Activated gamma-delta T cell (primary cell): ENCODE measurements around the gene IMP4.
A peak's percentile ranks its signal among the peaks of the same experiment; 100 is the strongest.

Source experiments
- DNase-seq: peaks from one replicate; lab custom pipeline; 2025; lab: John Stamatoyannopoulos, UW

Gene IMP4

DNA sequence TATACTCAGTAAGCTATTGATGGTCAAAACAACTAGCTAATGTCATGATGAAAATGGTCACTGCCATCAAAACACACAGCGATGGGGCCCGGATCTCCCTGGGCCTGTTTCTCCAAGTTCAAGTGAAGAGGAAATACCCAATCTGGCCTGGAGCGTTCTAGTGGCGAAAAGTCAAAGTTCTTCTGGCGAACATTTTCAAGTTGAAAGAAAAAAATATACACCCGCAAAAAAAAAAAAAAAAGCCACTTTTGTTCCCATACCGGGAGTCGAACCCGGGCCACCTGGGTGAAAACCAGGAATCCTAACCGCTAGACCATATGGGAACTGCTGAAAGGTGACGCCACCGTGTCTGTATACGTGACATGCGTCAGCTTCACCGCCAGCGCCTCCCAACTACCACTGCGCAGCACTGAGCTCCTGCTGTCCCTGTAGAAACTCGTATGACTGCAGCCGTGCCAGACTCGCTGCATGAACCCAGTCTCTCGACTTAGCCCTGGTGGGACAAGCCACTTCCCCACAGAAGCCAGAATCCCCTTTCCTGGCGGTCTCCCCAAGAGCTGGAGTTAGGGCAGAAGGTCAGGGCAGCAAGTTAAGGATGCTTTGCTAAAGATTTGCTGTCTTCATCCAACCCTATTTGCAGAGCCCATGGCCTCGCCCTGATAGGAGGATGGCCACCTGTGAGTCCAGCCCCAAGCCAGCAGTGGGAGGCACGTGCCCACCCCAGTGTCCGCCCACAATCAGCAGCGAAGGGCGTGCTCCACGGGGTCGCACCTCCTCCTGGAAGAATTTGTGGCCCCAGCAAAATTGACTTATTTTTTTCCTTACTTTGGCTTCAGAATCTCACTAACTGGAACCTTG, 5.6 kb upstream of the IMP4 start:
- DNase-seq: no peak

- no peak for DNase-seq
Measured at GRCh38 chr2:130337735-130338325, 4.9 kb upstream of the IMP4 start.

GRCh38 chr2:130338793-130339345, 3.8 kb upstream of the IMP4 start:
- no peak for DNase-seq

- DNase-seq: no peak
Measured at GRCh38 chr2:130339885-130340745, 2.6 kb upstream of the IMP4 start.

- DNase-seq: no peak
Measured at GRCh38 chr2:130341562-130342019, 1.1 kb upstream of the IMP4 start.

- peak; percentile 52 for DNase-seq
Measured at GRCh38 chr2:130342020-130342532, 621 bp upstream of the IMP4 start.

DNA sequence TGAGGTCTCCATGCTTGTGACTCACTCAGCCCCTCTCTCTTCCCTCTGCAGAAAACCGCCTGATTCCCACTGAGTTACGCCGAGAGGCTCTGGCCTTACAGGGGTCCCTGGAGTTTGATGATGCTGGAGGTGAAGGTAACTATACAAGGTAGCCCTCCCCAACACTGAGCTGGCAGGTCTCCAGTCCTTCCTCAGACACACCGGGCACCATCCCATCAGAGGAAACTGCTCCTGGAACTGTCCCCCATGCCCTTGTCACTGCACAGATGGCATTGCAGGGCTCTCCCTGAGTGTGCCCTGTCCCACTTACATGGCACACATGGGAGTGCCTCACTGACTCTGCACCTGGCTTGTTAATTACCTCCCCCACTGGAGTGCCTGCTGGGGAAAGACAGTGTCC, 1.9 kb downstream of the IMP4 start:
- DNase-seq: no peak

DNA sequence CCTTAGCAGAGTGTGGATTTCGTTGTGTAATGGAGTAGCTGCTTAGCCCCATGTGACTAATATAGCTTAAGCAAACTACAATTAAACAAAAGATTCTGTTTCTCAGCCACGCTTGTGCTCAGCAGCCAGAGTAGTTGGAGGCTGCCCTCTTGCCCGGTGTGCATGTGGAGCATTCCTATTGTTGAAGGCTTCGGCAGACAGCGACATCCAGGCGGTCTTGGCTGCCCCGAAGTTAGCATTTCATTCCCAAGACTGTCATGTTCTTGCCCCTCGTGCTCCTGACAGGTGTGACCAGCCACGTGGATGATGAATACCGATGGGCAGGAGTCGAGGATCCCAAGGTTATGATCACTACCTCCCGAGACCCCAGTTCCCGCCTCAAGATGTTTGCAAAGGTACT, 2.4 kb downstream of the IMP4 start:
- no peak for DNase-seq

DNA sequence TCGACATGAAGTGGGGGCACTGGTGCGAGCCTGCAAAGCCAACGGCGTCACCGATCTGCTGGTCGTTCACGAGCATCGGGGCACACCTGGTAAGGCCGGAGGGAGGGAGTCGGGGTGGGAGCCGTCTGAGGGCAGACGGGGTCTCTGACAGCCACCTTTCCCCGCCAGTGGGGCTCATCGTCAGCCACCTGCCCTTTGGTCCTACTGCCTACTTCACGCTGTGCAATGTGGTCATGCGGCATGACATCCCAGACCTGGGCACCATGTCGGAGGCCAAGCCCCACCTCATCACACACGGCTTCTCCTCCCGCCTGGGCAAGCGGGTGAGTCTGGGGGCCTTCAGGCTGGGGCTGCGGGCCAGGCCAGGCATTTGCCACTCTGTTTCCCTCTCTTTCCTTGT, 2.9 kb downstream of the IMP4 start:
- DNase-seq: no peak

DNA sequence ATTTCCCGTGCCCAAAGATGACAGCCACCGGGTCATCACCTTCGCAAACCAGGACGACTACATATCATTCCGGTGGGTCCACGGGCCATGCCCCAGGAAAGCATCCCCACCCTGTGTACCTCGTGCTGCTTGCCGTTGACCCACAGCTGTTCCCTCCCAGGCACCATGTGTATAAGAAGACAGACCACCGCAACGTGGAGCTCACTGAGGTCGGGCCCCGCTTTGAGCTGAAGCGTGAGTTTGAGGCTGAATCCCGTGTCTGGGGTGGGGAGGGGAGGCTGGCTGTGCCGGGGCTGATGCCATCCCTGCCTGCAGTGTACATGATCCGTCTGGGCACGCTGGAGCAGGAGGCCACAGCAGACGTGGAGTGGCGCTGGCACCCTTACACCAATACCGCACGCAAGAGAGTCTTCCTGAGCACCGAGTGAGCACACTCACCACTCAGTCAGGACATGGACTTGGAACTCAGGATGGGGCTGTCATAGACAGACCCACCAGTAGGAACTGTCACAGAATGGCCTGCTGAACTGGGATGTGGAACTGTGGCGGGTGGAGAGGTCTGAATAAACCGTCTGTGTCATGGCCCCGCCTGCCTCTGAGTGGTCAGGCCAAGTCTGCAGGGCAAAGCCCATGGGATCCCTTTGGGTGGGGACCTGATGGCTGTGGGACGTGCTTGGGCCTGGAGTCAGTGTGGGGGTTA, 3.5 kb downstream of the IMP4 start:
- DNase-seq: no peak

GRCh38 chr2:130346741-130347066, 4.0 kb downstream of the IMP4 start:
- DNase-seq: no peak

DNA sequence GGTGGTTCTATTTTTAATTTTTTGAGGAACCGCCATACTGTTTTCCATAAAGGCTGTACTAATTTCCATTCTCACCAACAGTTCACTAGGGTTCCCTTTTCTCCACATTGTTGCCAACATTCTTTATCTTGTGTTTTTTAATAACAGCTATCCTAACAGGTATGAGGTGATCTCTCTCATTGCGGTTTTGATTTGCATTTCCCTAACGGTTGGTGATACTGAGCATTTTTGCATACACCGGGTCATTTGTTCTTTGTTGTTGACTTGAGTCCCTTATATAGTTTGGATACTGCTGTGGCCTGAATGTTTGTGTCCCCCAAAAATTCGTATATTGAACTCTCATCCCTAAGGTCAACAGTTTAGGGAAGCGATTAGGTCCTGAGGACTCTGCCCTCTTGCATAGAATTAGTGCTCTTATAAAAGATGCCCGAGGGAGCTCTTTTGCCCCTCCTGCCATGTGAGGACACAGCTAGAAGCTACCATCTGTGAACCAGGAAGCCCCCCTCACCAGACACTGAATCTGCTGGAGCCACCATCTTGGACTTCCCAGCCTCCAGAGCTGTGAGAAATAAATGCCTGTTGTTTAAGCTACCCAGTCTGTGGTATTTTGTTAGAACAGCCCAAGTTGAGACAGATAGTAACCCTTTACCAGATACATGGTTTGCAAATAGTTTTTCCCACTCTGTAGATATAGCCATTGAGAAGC, 4.7 kb downstream of the IMP4 start:
- DNase-seq: no peak

DNA sequence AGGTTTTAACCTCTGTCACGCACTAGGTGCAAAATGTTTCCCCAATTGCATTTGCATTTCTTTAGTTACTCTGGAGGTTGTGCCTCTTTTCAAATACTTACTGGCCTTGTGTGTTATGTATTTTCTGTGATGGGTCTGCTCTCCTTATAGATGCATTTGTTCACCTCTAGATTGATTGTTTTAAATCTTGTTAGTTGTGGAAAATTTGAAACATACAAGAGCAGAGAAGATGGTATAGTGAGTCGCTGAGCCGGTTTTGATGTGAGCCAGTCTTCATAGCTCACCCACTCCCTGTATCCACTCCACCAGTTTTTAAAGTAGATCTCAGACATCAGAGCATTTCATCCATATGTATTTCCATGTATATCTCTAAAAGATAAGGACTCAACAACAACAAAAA, 6.5 kb downstream of the IMP4 start:
- no peak for DNase-seq

- DNase-seq: no peak
Measured at GRCh38 chr2:130351711-130352110, 9.0 kb downstream of the IMP4 start.

DNA sequence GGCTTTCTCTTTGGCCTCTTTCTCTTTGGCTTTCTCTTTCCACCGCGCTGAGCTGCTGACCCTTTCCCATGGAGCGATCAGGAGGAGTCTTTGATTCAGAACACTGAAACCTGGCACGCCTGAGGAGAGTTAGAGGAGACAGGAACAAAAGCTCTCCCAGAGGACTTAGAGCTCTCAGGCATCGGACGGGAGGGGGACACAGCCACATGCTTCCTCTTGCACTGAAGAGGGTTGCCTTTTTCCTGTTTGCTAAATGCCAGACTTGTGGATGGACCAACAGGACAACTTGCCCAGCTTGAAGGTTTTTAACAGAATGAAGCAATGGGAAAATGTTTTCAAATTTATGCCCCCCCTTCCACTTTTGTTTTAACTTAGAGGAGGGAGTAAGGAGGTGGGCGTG, 9.5 kb downstream of the IMP4 start:
- no peak for DNase-seq

- DNase-seq: no peak
Measured at GRCh38 chr2:130353291-130354138, 10.8 kb downstream of the IMP4 start.

- no peak for DNase-seq
Measured at GRCh38 chr2:130354139-130354428, 11.4 kb downstream of the IMP4 start.

DNA sequence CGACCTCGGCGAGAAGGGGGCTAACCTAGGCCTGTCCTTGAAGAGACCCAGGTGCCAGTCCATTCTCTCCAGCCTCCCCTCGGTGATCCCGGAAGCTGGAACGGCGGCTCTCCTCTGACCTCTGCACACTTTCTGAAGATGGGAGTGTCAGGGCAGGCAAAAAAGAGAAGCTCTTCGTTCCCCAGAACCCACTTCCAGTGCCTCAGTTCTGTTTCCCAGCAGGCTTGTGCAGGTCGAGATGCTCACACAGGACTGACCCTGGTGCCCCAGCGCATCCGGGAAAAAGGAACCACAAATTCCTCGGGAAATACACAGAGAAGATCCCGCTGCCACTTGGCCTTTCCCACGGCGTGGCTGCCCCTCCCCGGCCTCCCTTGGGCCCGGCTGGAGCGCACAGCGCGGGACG, 12.5 kb downstream of the IMP4 start:
- DNase-seq: no peak

DNA sequence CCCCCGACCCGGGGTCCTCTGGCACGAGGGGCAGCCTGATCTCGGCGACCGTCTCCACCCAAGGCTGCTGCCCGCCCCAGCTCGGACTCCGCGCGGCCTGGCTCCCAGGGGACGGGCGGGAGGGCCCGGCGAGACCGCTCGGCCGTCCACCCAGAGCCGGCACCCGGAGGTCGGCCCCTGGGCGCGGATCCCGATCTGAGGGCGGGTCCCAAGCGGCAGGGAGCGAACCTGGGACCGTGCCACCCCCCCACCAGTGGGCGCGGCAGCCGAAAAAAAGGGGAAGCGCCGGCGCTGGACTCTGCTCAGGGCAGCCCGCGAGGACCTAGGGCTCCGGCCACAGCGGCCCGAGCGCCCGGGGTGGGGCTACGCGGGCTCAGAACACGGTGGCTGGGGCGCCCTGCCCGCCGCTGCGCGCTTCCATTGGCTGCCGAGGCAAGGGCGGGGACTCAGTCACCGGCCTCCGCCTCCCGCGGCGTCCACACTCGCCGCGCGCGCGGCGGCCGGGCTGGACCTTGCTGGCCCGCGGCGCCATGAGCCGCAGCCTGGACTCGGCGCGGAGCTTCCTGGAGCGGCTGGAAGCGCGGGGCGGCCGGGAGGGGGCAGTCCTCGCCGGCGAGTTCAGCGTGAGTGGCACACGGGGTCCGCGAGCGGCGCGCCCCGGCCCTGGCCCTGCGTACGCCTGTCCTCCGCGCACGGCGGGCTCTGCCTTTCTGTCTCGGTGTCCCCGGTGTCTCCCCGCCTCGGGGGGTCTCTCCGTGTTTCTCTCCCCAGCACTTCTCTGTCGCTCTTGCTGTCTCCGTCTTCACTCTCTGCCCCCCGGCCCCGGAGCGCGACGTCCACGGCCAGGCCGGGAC, 13.1 kb downstream of the IMP4 start, which contains the start of gene PTPN18:
Gene PTPN18, plus strand, starts transcription at position 479 of the 854 bp plus-strand sequence. Its CDS starts 52 bp downstream, at position 531.
- peak; percentile 51 for DNase-seq
